ENCODE measurements around the gene NSDHL.

Gene NSDHL

DNA sequence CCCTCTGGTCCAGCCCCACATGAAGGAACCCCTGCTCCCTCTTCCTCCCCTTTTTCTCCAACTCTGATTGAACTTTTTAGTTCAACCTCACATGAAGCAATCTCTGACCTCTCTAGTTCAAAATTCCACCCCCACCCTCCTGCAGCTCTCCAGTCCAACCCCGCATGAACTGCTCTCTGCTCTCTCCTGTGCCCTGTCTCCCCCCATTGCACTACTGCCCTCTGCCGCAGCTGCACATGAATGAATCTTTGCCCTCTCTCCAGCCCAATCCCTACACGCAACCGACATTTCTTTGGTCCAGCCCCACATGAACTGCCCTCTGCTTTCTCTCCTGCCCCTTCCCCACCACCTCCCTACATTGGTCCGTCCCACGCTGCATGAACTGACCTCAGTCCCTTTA is 7.2 kb upstream of the NSDHL start:
- Histone ChIP-seq H3K4me3 (ENCODE audit: low read length) (no peak overlapping the region), H4K20me1 (ENCODE audit: insufficient read depth, low read length) (no peaks in the 10 kb centered on the region), H3F3A (ENCODE audit: insufficient read depth, low read length) (no peaks in the 10 kb centered on the region), H3K9me2 (replicated peaks; ENCODE audit: insufficient read depth, low read length) (no peaks in the 10 kb centered on the region), H3K27ac (ENCODE audit: low read length) (no peak overlapping the region), H3K79me2 (ENCODE audit: low read length) (no peaks in the 10 kb centered on the region), H2AFZ (ENCODE audit: low read length) (no peak overlapping the region), H3K4me2 (ENCODE audit: low read depth, low read length) (no peak overlapping the region), H3K36me3 (replicated peaks; ENCODE audit: insufficient read depth, low read length) (no peaks in the 10 kb centered on the region), H3K4me1 (ENCODE audit: low read length) (peaks cover 13% of the 10 kb centered on the region), H3K27me3 (replicated peaks; ENCODE audit: insufficient read depth, low read length) (no peaks in the 10 kb centered on the region), H3K9ac (ENCODE audit: low read length) (no peak overlapping the region), H3K9me3 (replicated peaks; ENCODE audit: insufficient read depth, low read length) (no peaks in the 10 kb centered on the region)
- TF ChIP-seq EZH2phosphoT487 (IDR thresholded peaks at IDR 0.05; ENCODE audit: low read length) (no peak), EZH2 (optimal IDR thresholded peaks at IDR 0.05; ENCODE audit: low read depth, low read length) (no peak)
- TF ChIP-seq, protein P1, sequence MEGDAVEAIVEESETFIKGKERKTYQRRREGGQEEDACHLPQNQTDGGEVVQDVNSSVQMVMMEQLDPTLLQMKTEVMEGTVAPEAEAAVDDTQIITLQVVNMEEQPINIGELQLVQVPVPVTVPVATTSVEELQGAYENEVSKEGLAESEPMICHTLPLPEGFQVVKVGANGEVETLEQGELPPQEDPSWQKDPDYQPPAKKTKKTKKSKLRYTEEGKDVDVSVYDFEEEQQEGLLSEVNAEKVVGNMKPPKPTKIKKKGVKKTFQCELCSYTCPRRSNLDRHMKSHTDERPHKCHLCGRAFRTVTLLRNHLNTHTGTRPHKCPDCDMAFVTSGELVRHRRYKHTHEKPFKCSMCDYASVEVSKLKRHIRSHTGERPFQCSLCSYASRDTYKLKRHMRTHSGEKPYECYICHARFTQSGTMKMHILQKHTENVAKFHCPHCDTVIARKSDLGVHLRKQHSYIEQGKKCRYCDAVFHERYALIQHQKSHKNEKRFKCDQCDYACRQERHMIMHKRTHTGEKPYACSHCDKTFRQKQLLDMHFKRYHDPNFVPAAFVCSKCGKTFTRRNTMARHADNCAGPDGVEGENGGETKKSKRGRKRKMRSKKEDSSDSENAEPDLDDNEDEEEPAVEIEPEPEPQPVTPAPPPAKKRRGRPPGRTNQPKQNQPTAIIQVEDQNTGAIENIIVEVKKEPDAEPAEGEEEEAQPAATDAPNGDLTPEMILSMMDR (IDR thresholded peaks at IDR 0.05; ENCODE audit: low read length), result no peak
- DNase-seq, result no peak

DNA sequence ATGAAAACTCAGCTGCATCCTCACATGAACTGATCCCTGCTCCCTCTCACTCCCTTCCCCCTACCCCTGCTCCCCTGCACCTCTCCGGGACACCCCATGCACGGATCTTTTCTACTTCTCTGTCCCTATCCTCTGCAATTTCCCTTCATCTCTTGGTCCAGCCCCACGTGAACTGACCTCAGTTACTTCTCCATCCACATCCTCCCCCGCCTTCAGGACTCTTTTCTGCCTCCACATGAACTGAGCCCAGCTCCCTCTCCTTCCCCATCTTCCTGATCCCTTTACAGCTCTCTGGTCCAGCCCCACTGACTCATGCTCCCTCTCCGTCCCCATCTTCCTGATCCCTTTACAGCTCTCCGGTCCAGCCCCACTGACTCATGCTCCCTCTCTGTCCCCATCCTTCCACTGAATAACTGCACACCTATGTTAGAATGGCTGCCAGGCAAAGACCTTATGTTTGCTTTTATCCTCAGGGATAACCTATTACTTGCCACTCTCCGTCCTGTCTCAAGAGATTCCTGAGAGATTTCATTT is 6.0 kb upstream of the NSDHL start:
- Histone ChIP-seq H3K9me3 (replicated peaks; ENCODE audit: insufficient read depth, low read length) (no peaks in the 10 kb centered on the region), H3K4me1 (ENCODE audit: low read length) (peaks cover 17% of the 10 kb centered on the region), H3K9me2 (replicated peaks; ENCODE audit: insufficient read depth, low read length) (no peaks in the 10 kb centered on the region), H2AFZ (ENCODE audit: low read length) (no peak overlapping the region), H3K4me3 (ENCODE audit: low read length) (no peak overlapping the region), H3K36me3 (replicated peaks; ENCODE audit: insufficient read depth, low read length) (no peaks in the 10 kb centered on the region), H3K9ac (ENCODE audit: low read length) (no peak overlapping the region), H3K79me2 (ENCODE audit: low read length) (no peaks in the 10 kb centered on the region), H3K4me2 (ENCODE audit: low read depth, low read length) (no peak overlapping the region), H3K27ac (ENCODE audit: low read length) (no peak overlapping the region), H4K20me1 (ENCODE audit: insufficient read depth, low read length) (no peaks in the 10 kb centered on the region), H3F3A (ENCODE audit: insufficient read depth, low read length) (no peaks in the 10 kb centered on the region), H3K27me3 (replicated peaks; ENCODE audit: insufficient read depth, low read length) (no peaks in the 10 kb centered on the region)
- DNase-seq, result no peak
- no peak for TF ChIP-seq EZH2 (optimal IDR thresholded peaks at IDR 0.05; ENCODE audit: low read depth, low read length)
- TF ChIP-seq, protein P1 (IDR thresholded peaks at IDR 0.05; ENCODE audit: low read length), result no peak
- TF ChIP-seq EZH2phosphoT487 (IDR thresholded peaks at IDR 0.05; ENCODE audit: low read length), result no peak

DNA sequence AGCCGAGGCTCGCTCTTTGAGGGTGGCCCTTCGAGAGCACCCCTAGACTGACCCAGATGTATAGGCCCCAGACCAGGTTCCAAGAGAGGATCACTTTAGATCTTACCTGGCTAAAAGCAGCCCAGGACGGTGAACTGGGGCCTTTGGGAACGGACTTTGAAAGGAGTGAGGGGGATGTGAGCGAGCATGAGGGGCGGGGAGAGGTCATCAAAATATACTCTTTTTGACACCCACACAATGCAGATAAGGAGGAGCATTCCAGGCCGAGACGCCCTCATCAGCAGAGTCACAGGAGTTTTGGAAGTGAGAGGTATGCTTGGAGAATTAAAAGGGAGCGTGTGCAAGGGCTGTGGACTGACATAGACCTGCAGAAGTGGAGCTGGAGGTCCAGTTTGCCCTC is 528 bp downstream of the NSDHL start:
- peak overlapping the region; percentile 75 for H3K9ac ChIP-seq (ENCODE audit: low read length)
- H4K20me1 ChIP-seq (ENCODE audit: insufficient read depth, low read length), result no peaks in the 10 kb centered on the region
- H3K4me3 ChIP-seq (ENCODE audit: low read length), result peak overlapping the region; percentile 83
- H3K9me2 ChIP-seq (replicated peaks; ENCODE audit: insufficient read depth, low read length), result no peaks in the 10 kb centered on the region
- TF ChIP-seq, protein P1 (IDR thresholded peaks at IDR 0.05; ENCODE audit: low read length), result no peak
- TF ChIP-seq EZH2phosphoT487 (IDR thresholded peaks at IDR 0.05; ENCODE audit: low read length), result no peak
- TF ChIP-seq EZH2 (optimal IDR thresholded peaks at IDR 0.05; ENCODE audit: low read depth, low read length), result no peak
- peak overlapping the region; percentile 79 for H3K4me2 ChIP-seq (ENCODE audit: low read depth, low read length)
- H3K9me3 ChIP-seq (replicated peaks; ENCODE audit: insufficient read depth, low read length), result no peaks in the 10 kb centered on the region
- no peaks in the 10 kb centered on the region for H3K36me3 ChIP-seq (replicated peaks; ENCODE audit: insufficient read depth, low read length)
- peaks cover 4% of the 10 kb centered on the region; the same call in 1 of the 2 replicates for H3K4me1 ChIP-seq (ENCODE audit: low read length)
- H2AFZ ChIP-seq (ENCODE audit: low read length), result peak overlapping the region; percentile 34; the same call in 1 of the 2 replicates
- DNase-seq, result no peak
- peaks cover 31% of the 10 kb centered on the region for H3K79me2 ChIP-seq (ENCODE audit: low read length)
- H3F3A ChIP-seq (ENCODE audit: insufficient read depth, low read length), result no peaks in the 10 kb centered on the region
- 0 out of 2 replicates have a peak overlapping the region, but pooled peaks have one; percentile 10 for H3K27ac ChIP-seq (ENCODE audit: low read length)
- no peaks in the 10 kb centered on the region for H3K27me3 ChIP-seq (replicated peaks; ENCODE audit: insufficient read depth, low read length)

Measured in MM.1S (cell line).